ENCODE measurements around the gene MRPL24.

GRCh38 chr1:156727492-156727891 lies 13.4 kb downstream of the MRPL24 start:
- no peak for TF ChIP-seq CTCF (IDR thresholded peaks at IDR 0.05)
- no peak for TF ChIP-seq POLR2A (IDR thresholded peaks at IDR 0.05)
